Inferior parietal cortex (tissue), 1 donor: ENCODE measurements around the gene IFT122.
"Not testable (repeated sequence)": the region's sequence is repeated elsewhere in the genome, so short reads cannot be mapped to it uniquely, and the experiment has no call there.

ENCODE experiments used
- DNase-seq: peaks from one replicate; pipeline ENCODE4 v3.0.0-alpha.2; 2016; ENCODE audit errors: extremely low spot score

Gene IFT122

DNA sequence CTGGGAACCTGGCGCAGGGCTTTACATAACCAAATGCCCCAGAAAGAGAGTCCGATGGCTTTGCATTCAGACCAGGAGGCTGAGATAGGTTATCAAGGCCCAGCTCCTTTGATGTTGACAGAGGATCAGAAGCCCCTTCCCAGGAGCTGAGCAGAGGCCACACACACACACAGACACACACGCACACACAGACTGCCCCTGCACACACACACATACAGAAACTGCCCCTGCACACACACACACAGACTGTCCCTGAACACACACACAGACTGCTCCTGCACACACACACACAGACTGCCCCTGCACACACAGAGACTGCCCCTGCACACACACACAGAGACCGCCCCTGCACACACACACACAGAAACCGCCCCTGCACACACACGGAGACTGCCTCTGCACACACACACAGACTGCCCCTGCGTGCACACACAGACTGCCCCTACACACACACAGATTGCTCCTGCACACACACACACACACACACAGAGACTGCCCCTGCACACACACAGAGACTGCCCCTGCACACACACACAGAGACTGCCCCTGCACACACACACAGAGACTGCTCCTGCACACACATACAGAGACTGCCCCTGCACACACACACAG is 75.9 kb downstream of the IFT122 start:
- DNase-seq, result not testable (repeated sequence)

DNA sequence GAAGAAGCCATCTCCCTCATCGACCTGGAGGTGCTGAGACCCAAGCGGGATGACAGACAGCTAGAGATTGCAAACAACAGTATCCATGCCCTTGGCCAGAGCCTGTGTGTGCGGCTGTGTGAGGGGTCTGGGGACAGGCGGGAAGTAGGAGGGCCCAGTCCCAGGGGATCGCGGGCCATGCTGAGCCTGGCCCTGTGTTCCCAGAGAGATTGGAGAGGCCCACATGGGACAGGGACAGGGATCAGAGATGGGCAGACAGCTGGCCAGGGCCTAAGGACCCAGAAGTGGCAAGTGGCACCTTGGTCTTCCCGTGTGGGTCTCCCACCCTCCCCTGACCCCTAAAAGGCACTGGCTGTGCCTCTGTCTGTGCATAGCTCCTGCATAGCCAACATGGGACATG is 77.5 kb downstream of the IFT122 start:
- DNase-seq, result no peak

- no peak for DNase-seq
These were observed 78.1 kb downstream of the IFT122 start for GRCh38 chr3:129518038-129518561.

DNA sequence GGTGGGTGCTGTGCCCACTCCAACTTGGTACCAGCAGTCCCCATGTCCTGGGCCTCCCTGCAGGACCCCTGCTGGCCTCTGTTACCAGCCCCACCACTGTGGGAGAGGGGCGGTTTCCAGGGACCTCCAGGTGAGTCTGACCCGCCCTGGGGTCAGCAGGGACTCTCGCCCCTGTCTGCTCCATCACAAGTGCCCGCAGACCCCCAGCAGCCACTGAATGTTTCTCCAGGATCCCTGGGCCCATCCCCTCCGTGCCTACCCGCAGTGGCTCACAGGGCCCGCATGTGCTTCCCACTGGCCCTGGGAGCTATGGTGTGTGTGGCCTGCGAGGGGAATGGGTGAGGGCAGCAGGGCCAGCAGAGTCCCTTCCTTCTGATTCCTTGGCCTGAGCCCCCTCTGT is 78.6 kb downstream of the IFT122 start:
- DNase-seq, result no peak

DNA sequence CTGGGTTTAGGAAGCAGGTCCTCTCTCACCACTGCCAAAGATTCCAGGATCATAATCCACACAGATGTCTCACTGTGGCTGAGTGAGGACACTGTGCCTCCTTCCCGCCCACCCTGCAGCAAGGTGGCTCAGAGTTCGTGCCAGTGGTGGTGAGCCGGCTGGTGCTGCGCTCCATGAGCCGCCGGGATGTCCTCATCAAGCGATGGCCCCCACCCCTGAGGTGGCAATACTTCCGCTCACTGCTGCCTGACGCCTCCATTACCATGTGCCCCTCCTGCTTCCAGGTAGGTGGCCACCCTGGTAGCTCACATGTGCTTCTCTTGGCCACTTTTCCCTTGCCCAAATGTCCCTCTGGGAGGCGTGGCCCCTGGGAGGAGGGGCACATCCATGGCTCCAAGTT is 79.4 kb downstream of the IFT122 start:
- no peak for DNase-seq

DNA sequence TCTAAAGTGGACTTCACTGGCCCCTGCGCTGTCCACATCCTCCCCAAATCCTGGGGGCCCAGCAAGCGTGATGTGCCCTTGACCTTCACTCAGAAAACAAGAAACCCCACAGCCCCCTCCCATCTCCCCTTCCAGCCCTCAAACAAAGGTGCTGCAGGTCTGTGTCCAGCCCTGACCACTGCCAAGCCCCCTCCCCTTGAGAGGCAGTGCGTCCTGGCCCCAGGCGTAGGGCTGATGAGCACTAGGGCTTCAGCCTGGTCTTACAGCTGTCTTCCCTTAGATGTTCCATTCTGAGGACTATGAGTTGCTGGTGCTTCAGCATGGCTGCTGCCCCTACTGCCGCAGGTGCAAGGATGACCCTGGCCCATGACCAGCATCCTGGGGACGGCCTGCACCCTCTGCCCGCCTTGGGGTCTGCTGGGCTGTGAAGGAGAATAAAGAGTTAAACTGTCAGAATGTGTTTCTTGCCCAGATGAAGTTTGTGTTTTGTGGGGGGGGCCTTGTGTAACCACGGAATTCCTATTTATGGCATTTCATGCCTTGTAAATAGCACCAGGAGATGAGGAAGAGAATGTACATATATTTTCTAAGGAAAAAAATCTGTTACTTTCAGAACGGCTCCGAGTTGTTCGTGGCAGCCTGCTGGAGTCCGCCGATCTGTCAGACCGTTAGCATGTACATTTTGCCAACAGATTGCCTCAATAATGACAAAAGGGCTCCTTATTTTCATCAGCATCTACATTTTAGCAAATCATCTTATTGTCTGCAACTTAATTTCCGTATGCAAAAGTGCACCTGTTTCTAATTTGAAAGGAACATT is 80.1 kb downstream of the IFT122 start:
- DNase-seq, result no peak

DNA sequence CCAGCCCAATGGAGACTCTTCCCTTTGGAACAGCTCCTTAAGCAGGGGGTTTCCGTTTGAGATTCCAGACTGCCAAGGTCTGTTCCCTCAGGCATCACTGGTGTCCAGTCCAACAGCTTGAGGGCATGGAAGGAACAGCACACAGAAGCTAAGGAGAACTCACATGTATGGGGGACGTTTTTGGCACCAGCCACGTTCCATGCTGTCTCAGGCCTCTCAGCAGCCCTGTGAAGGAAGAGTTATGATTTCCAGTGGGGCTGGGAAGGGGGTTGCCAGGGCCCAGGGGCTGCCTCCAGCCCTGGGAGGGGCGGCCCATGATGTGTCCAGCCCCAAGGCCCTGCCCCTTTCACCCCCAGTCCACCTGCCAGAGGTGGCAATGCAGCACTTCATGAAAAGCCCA is 80.9 kb downstream of the IFT122 start:
- no peak for DNase-seq

GRCh38 chr3:129521611-129522010 is 81.6 kb downstream of the IFT122 start:
- DNase-seq, result no peak

GRCh38 chr3:129522953-129523352 is 82.9 kb downstream of the IFT122 start:
- DNase-seq, result no peak

- no peak for DNase-seq
These were observed 84.1 kb downstream of the IFT122 start for GRCh38 chr3:129524081-129524480.

- DNase-seq, result no peak
These were observed 85.4 kb downstream of the IFT122 start for GRCh38 chr3:129525341-129525968.

DNA sequence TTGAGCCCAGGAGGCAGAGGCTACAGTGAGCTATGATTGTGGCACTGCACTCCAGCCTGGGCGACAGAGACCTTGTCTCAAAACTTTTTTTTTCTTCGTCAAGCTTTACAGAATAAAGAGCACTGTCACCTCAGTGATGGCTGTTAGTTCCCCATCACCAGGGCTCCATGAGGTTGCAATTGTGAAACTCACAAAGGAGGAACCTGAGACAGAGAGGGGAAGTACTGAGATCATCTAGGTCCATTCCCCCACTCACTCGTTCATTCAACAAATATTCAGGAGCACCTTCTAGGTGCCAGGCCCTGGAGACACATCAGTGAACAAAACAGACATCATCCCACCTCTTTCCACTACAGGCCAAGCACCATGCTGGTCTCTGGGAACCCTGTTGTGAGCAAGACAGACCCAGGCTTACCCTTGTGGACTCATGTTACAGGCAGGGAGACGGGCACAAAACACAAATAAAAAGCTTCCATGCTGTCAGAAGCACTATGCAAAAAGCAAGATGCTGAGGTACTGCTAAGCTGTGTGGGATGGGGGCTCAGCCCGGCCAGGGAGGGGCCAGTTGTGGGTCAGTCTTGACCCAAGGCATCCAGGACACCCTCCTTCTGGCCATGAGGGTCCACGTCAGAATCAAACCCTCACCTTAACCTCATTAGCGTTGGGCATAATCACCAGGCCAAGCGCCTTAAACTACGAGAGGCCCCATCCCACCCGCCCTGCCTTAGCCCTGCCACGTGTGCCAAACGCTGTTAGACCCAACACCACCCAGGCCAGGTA is 86.3 kb downstream of the IFT122 start:
- DNase-seq, result no peak

DNA sequence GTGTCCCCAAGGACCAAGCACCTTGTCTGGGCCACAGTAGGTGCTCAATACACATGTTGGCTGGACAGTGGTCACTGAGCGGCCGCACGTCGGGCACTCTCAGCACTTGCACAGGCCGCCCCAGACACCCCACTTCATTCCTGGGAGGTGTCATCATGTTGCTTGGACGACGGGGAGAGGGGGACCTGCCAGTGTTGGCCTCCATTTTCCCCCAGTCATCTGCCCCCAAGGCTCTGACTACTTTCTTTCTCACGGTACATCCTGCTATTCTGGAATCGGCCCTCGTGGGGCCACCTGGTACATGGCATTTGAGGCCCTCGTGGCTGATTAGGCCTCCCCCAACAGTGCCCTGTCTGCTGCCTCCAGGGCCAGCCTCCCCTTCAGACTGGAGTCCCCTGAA is 87.2 kb downstream of the IFT122 start:
- no peak for DNase-seq

DNA sequence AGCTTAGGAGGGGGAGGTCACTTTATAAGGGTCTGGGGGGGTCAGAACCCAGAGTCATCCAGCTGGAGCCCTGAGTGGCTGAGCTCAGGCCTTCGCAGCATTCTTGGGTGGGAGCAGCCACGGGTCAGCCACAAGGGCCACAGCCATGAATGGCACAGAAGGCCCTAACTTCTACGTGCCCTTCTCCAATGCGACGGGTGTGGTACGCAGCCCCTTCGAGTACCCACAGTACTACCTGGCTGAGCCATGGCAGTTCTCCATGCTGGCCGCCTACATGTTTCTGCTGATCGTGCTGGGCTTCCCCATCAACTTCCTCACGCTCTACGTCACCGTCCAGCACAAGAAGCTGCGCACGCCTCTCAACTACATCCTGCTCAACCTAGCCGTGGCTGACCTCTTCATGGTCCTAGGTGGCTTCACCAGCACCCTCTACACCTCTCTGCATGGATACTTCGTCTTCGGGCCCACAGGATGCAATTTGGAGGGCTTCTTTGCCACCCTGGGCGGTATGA is 88.6 kb downstream of the IFT122 start, which contains the start of gene RHO:
TSS of gene RHO (plus strand) at position 51 of the 512 bp plus-strand sequence. CDS start at position 146, 95 bp downstream.
- DNase-seq, result no peak

GRCh38 chr3:129529436-129530210 is 89.6 kb downstream of the IFT122 start:
- no peak for DNase-seq

DNA sequence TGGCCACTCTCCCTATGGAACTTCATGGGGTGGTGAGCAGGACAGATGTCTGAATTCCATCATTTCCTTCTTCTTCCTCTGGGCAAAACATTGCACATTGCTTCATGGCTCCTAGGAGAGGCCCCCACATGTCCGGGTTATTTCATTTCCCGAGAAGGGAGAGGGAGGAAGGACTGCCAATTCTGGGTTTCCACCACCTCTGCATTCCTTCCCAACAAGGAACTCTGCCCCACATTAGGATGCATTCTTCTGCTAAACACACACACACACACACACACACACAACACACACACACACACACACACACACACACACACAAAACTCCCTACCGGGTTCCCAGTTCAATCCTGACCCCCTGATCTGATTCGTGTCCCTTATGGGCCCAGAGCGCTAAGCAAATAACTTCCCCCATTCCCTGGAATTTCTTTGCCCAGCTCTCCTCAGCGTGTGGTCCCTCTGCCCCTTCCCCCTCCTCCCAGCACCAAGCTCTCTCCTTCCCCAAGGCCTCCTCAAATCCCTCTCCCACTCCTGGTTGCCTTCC is 90.3 kb downstream of the IFT122 start:
- no peak for DNase-seq

- DNase-seq, result no peak
These were observed 90.8 kb downstream of the IFT122 start for GRCh38 chr3:129530821-129531220.

DNA sequence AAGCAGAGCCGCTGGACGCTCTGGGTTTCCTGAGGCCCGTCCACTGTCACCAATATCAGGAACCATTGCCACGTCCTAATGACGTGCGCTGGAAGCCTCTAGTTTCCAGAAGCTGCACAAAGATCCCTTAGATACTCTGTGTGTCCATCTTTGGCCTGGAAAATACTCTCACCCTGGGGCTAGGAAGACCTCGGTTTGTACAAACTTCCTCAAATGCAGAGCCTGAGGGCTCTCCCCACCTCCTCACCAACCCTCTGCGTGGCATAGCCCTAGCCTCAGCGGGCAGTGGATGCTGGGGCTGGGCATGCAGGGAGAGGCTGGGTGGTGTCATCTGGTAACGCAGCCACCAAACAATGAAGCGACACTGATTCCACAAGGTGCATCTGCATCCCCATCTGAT is 91.7 kb downstream of the IFT122 start:
- no peak for DNase-seq

DNA sequence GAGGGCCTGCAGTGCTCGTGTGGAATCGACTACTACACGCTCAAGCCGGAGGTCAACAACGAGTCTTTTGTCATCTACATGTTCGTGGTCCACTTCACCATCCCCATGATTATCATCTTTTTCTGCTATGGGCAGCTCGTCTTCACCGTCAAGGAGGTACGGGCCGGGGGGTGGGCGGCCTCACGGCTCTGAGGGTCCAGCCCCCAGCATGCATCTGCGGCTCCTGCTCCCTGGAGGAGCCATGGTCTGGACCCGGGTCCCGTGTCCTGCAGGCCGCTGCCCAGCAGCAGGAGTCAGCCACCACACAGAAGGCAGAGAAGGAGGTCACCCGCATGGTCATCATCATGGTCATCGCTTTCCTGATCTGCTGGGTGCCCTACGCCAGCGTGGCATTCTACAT is 92.2 kb downstream of the IFT122 start:
- no peak for DNase-seq

- DNase-seq, result no peak
These were observed 93.4 kb downstream of the IFT122 start for GRCh38 chr3:129533406-129533805.
